GM12878 (cell line): ENCODE data around the gene INPP1. TPM values are rescaled to one million over a fixed set of nuclear protein-coding genes. Genes with fewer than 3 reads are reported as not detected.

ENCODE experiments used
- ATAC-seq: fragments of 200-7000 bp; cut with Tn5 transposase; 3 replicates; pipeline ENCODE4 v1.9.1; 2020; ENCODE audit warnings: mild to moderate bottlenecking, moderate library complexity
- BruUV-seq: library from RNA; stranded (reverse); fragments of 400-500 nt; replicated peaks from 2 replicates; lab custom pipeline; 2021; lab: Mats Ljungman, UMichigan
- CTCF ChIA-PET: fragments of 300-600 bp; sonication (Branson Sonifier 250); formaldehyde crosslinking; extraction: SDS; loops from one replicate; lab custom pipeline; 2021; ENCODE audit warnings: inconsistent platforms; lab: Yijun Ruan, JAX
- POLR2A ChIA-PET: fragments of 350-600 bp; formaldehyde crosslinking; extraction: SDS; loops from one replicate; lab custom pipeline; 2021; ENCODE audit warnings: inconsistent platforms; lab: Charles Lee
- RAD21 ChIA-PET: fragments of 300-600 bp; sonication (Branson Sonifier 250); formaldehyde crosslinking; loops from one replicate; lab custom pipeline; 2023; ENCODE audit warnings: antibody characterized with exemption; ENCODE audit not compliant: unreplicated experiment; lab: Charles Lee
- SMC1A ChIA-PET: fragments of 300-600 bp; sonication (Branson Sonifier 250); formaldehyde crosslinking; loops from one replicate; lab custom pipeline; 2023; ENCODE audit not compliant: unreplicated experiment, uncharacterized antibody; lab: Charles Lee
- DNase-seq: peaks from one replicate; pipeline ENCODE4 v3.0.0-alpha.2; 2011; ENCODE audit warnings: low read depth, low spot score
- FAIRE-seq: peaks from 3 replicates; lab custom pipeline; 2011; peaks lifted over from hg19 to GRCh38; lab: Jason Lieb, UNC
- H2AFZ ChIP-seq: 2 replicates; pipeline ENCODE4 v1.6.0; 2011; ENCODE audit warnings: low read depth, low read length, control low read depth; ENCODE audit not compliant: control insufficient read depth
- H3K27ac ChIP-seq: 2 replicates; pipeline ENCODE4 v1.5.1; 2011; ENCODE audit warnings: control low read depth; ENCODE audit not compliant: control insufficient read depth, insufficient read depth
- H3K27me3 ChIP-seq, 2 experiments: replicated peaks in 1 of 2; 2 replicates each; pipeline versions ENCODE4 v1.6.0 to v1.6.1; 2011; ENCODE audit warnings: low read length in 1 of 2; ENCODE audit not compliant: control insufficient read depth in 2 of 2, insufficient read depth in 2 of 2
- H3K36me3 ChIP-seq, 2 experiments: 2 replicates each; pipeline ENCODE4 v1.5.1; 2011; ENCODE audit warnings: low read length in 1 of 2; ENCODE audit not compliant: control insufficient read depth in 2 of 2, insufficient read depth in 2 of 2
- H3K4me1 ChIP-seq: 2 replicates; pipeline ENCODE4 v1.6.1; 2011; ENCODE audit warnings: mild to moderate bottlenecking, low read length, moderate library complexity, mixed read lengths; ENCODE audit not compliant: control insufficient read depth, insufficient read depth
- H3K4me2 ChIP-seq: 2 replicates; pipeline ENCODE4 v1.6.0; 2011; ENCODE audit warnings: control low read depth; ENCODE audit not compliant: control insufficient read depth, insufficient read depth
- H3K4me3 ChIP-seq: fragments of 200-600 bp; sonication (generic); 2 replicates; pipeline ENCODE4 v1.5.1; 2016
- H3K79me2 ChIP-seq: 2 replicates; pipeline ENCODE4 v1.6.0; 2011; ENCODE audit warnings: low read length; ENCODE audit not compliant: control insufficient read depth, insufficient read depth
- H3K9ac ChIP-seq: 2 replicates; pipeline ENCODE4 v1.8.0; 2011; ENCODE audit warnings: low read length, control low read depth, mixed read lengths; ENCODE audit not compliant: control insufficient read depth, insufficient read depth
- H3K9me3 ChIP-seq: replicated peaks from 3 replicates; pipeline ENCODE4 v1.5.1; 2011; ENCODE audit warnings: mild to moderate bottlenecking, low read length; ENCODE audit not compliant: control insufficient read depth, insufficient read depth
- H4K20me1 ChIP-seq: 2 replicates; pipeline ENCODE4 v1.6.0; 2011; ENCODE audit not compliant: control insufficient read depth, insufficient read depth
- KAT2A ChIP-seq: conservative IDR thresholded peaks from 2 replicates; pipeline ENCODE4 v1.6.1; 2011; ENCODE audit warnings: low read depth, low read length; ENCODE audit not compliant: control insufficient read depth
- SUPT20H ChIP-seq: IDR thresholded peaks from 2 replicates; pipeline ENCODE4 v1.6.1; 2011; ENCODE audit warnings: low read depth, mild to moderate bottlenecking, low read length, moderate library complexity, borderline replicate concordance; ENCODE audit not compliant: control insufficient read depth
- WGBS: methylation state at CpG from one replicate; pipeline ENCODE4 v1.1.6; 2016; ENCODE audit warnings: low lambda C conversion rate; ENCODE audit not compliant: insufficient replicate concordance, insufficient coverage; ENCODE audit errors: missing lambda C conversion rate; 5-methylcytosine and 5-hydroxymethylcytosine counted together
- in situ Hi-C: fragments of 300-500 bp; cut with MboI; formaldehyde crosslinking; loops from 9 replicates; pipeline ENCODE4 v1.14.3; 2018; ENCODE audit warnings: mixed read lengths
- intact Hi-C: fragments of 100-400 bp; cut with micrococcal nuclease; formaldehyde crosslinking; loops from one replicate; pipeline ENCODE4 v1.14.2; 2022; ENCODE audit not compliant: unreplicated experiment
- polyA plus RNA-seq, 11 experiments: library from polyadenylated mRNA; depleted of rRNA in 4 of 11; unstranded in 6 of 11; stranded (reverse) in 5 of 11; fragments of >200 nt; fragmentation: Nextera tagmentation in 4 of 11; fragmentation: Illumina TruSeq in 1 of 11; extraction: Ambion mirVana in 4 of 11; extraction: Trizol in 1 of 11; gene quantifications; 1 replicate in 1 of 11; 2 replicates in 10 of 11; pipeline versions ENCODE4 v1.2.1 to v1.2.3, GENCODE V29; 2011 to 2016; ENCODE audit warnings: inconsistent platforms in 2 of 11, missing spikeins in 2 of 11, low read depth in 1 of 11
- total RNA-seq, 4 experiments: library from RNA; depleted of rRNA in 3 of 4; stranded (reverse); fragments of >200 nt in 3 of 4; fragmentation: Illumina TruSeq in 1 of 4; extraction: Trizol in 1 of 4; gene quantifications; 2 replicates each; pipeline versions ENCODE4 v1.2.1 to v1.2.3, GENCODE V29; 2013 to 2021
- TF ChIP-seq, protein P1 (sequence below): IDR thresholded peaks from 2 replicates; pipeline ENCODE4 v1.6.1; 2011; ENCODE audit warnings: mild to moderate bottlenecking, low read depth, low read length, moderate library complexity; ENCODE audit not compliant: insufficient replicate concordance
- TF ChIP-seq, protein P2 (sequence below): fragments of 450-650 bp; IDR thresholded peaks from 2 replicates; pipeline ENCODE4 v1.6.1; 2017; ENCODE audit warnings: low read depth, mild to moderate bottlenecking, moderate library complexity
- TF ChIP-seq, protein P3 (sequence below): fragments of 450-650 bp; IDR thresholded peaks from 2 replicates; pipeline ENCODE4 v1.6.1; 2017; ENCODE audit warnings: mild to moderate bottlenecking
- TF ChIP-seq, protein P4 (sequence below): fragments of 450-650 bp; IDR thresholded peaks from 2 replicates; pipeline ENCODE4 v1.6.1; 2017; ENCODE audit warnings: mild to moderate bottlenecking, low read depth, inconsistent platforms; ENCODE audit not compliant: poor library complexity, severe bottlenecking
- TF ChIP-seq, protein P5 (sequence below): IDR thresholded peaks from 2 replicates; pipeline ENCODE4 v1.6.1; 2012; ENCODE audit warnings: mild to moderate bottlenecking, low read depth, low read length

INPP1 gene
- total and polyA plus RNA-seq, 10 of the 15 experiments (the other 5 are each of a cell fraction or from before 2014, with no cell fraction given), result 3.3 to 17.9 (median 11.1) TPM

DNA sequence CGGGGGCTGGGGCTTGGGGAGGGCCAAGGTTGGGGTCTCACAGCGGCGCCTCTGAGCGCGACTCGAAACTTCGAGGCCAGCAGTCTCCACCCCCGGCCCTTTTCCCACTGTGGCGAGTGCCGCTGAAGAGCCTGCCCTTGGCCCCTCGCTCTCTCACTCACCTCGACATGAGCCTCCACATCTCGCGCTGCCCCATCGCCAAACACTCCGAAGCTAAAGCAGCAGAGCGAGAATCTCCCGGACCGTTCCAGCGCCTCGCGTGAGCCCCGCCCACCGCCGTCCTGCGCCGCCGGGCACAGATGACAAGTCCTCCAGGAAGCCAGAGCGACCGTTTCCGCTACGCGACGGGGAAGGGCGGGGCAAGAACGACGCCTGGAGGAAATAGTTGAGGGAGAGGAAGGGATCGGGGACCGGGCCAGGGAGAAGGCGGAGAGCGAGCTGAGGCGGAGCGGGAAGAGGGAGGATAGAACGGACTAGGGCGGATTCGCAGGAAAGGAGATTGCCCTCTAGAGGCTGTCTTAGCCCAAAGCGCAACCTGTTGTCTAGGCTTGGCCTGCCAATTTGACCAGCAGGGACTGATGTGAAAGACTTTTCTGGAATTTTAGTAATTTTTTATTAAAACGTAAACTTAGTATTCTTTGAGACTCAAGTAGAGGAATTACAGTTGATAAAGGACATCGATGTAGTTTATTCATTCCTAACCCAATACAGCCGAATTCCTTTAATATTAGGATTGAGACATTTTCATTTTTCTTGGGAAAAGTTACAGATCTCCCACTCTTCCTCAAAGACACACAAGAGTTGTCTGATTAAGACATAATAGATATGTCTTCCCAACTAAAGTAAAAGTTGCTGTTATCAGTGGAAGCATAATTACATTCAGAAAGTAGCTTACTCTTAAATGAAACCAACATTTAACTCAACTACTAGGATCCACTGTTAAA, 23.6 kb upstream of the INPP1 start, which contains the start of gene HIBCH:
TSS of gene HIBCH (minus strand) at position 272 of the 944 bp plus-strand sequence. CDS start at position 196, 76 bp downstream.
- POLR2A ChIA-PET, result interaction anchor here (0.9 to 4.7 kb wide), 5 partner anchors 9 to 232 kb away, joined by 3 to 19 read pairs (median 4); no protein-coding TSS in a partner anchor
- Histone ChIP-seq H3K4me1 (peaks cover 9% of the 10 kb centered on the region), H3K9me3 (no peaks in the 10 kb centered on the region), H3K27me3 (no peaks in the 10 kb centered on the region), H3K4me3 (peak within 1 kb of the TSS; percentile 77), H3K4me2 (peak within 1 kb of the TSS; percentile 85), H3K79me2 (peaks cover 25% of the 10 kb centered on the region), H3K36me3 (no peaks in the 10 kb centered on the region), H4K20me1 (no peaks in the 10 kb centered on the region), H3K9ac (peak within 1 kb of the TSS; percentile 73), H2AFZ (peak within 1 kb of the TSS; percentile 89), H3K27ac (peak within 1 kb of the TSS; percentile 76)
- SMC1A ChIA-PET, result interaction anchor here (0.7 to 4.1 kb wide), 7 partner anchors 13 to 231 kb away, joined by 3 to 16 read pairs (median 5); partner anchors contain the start of gene INPP1
- intact Hi-C loops (loop anchor here (5.0 kb wide), 2 partner anchors 138 to 538 kb away; partner anchors contain the start of genes ORMDL1 and PMS1), in situ Hi-C loops (no loop called here)
- FAIRE-seq, result peak; percentile 92
- RAD21 ChIA-PET, result interaction anchor here (1.0 to 2.0 kb wide), 5 partner anchors 19 to 217 kb away, joined by 3 to 10 read pairs (median 3); partner anchors contain the start of gene INPP1
- under 1% methylated on average over 43 of the region's 50 CpGs for WGBS
- peak; percentile 94 for ATAC-seq
- BruUV-seq, result TSS peak; percentile 97
- peak; percentile 81 for DNase-seq
- CTCF ChIA-PET, result interaction anchor here (0.7 to 5.2 kb wide), 15 partner anchors 10 to 624 kb away, joined by 3 to 34 read pairs (median 4); a partner anchor contains a TSS
- TF ChIP-seq, protein P1, sequence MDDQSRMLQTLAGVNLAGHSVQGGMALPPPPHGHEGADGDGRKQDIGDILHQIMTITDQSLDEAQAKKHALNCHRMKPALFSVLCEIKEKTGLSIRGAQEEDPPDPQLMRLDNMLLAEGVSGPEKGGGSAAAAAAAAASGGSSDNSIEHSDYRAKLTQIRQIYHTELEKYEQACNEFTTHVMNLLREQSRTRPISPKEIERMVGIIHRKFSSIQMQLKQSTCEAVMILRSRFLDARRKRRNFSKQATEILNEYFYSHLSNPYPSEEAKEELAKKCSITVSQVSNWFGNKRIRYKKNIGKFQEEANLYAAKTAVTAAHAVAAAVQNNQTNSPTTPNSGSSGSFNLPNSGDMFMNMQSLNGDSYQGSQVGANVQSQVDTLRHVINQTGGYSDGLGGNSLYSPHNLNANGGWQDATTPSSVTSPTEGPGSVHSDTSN, result peak; percentile 29
- TF ChIP-seq, protein P2, sequence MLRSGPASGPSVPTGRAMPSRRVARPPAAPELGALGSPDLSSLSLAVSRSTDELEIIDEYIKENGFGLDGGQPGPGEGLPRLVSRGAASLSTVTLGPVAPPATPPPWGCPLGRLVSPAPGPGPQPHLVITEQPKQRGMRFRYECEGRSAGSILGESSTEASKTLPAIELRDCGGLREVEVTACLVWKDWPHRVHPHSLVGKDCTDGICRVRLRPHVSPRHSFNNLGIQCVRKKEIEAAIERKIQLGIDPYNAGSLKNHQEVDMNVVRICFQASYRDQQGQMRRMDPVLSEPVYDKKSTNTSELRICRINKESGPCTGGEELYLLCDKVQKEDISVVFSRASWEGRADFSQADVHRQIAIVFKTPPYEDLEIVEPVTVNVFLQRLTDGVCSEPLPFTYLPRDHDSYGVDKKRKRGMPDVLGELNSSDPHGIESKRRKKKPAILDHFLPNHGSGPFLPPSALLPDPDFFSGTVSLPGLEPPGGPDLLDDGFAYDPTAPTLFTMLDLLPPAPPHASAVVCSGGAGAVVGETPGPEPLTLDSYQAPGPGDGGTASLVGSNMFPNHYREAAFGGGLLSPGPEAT, result peak; percentile 94
- no peak for TF ChIP-seq SUPT20H
- TF ChIP-seq, protein P3, sequence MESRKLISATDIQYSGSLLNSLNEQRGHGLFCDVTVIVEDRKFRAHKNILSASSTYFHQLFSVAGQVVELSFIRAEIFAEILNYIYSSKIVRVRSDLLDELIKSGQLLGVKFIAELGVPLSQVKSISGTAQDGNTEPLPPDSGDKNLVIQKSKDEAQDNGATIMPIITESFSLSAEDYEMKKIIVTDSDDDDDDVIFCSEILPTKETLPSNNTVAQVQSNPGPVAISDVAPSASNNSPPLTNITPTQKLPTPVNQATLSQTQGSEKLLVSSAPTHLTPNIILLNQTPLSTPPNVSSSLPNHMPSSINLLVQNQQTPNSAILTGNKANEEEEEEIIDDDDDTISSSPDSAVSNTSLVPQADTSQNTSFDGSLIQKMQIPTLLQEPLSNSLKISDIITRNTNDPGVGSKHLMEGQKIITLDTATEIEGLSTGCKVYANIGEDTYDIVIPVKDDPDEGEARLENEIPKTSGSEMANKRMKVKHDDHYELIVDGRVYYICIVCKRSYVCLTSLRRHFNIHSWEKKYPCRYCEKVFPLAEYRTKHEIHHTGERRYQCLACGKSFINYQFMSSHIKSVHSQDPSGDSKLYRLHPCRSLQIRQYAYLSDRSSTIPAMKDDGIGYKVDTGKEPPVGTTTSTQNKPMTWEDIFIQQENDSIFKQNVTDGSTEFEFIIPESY, result no peak
- TF ChIP-seq, protein P4, sequence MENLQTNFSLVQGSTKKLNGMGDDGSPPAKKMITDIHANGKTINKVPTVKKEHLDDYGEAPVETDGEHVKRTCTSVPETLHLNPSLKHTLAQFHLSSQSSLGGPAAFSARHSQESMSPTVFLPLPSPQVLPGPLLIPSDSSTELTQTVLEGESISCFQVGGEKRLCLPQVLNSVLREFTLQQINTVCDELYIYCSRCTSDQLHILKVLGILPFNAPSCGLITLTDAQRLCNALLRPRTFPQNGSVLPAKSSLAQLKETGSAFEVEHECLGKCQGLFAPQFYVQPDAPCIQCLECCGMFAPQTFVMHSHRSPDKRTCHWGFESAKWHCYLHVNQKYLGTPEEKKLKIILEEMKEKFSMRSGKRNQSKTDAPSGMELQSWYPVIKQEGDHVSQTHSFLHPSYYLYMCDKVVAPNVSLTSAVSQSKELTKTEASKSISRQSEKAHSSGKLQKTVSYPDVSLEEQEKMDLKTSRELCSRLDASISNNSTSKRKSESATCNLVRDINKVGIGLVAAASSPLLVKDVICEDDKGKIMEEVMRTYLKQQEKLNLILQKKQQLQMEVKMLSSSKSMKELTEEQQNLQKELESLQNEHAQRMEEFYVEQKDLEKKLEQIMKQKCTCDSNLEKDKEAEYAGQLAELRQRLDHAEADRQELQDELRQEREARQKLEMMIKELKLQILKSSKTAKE, result peak; percentile 37
- TF ChIP-seq KAT2A, result no peak
- TF ChIP-seq, protein P5, sequence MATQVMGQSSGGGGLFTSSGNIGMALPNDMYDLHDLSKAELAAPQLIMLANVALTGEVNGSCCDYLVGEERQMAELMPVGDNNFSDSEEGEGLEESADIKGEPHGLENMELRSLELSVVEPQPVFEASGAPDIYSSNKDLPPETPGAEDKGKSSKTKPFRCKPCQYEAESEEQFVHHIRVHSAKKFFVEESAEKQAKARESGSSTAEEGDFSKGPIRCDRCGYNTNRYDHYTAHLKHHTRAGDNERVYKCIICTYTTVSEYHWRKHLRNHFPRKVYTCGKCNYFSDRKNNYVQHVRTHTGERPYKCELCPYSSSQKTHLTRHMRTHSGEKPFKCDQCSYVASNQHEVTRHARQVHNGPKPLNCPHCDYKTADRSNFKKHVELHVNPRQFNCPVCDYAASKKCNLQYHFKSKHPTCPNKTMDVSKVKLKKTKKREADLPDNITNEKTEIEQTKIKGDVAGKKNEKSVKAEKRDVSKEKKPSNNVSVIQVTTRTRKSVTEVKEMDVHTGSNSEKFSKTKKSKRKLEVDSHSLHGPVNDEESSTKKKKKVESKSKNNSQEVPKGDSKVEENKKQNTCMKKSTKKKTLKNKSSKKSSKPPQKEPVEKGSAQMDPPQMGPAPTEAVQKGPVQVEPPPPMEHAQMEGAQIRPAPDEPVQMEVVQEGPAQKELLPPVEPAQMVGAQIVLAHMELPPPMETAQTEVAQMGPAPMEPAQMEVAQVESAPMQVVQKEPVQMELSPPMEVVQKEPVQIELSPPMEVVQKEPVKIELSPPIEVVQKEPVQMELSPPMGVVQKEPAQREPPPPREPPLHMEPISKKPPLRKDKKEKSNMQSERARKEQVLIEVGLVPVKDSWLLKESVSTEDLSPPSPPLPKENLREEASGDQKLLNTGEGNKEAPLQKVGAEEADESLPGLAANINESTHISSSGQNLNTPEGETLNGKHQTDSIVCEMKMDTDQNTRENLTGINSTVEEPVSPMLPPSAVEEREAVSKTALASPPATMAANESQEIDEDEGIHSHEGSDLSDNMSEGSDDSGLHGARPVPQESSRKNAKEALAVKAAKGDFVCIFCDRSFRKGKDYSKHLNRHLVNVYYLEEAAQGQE, result no peak
